Smooth muscle cell of bladder (primary cell): ENCODE measurements around the gene SEC31A. TPM values are rescaled to one million over a fixed set of nuclear protein-coding genes. Genes with fewer than 3 reads are reported as not detected.

Source experiments
- total RNA-seq: library from RNA; depleted of rRNA; stranded (reverse); fragments of >200 nt; gene quantifications from 2 replicates; pipeline ENCODE4 v1.2.3, GENCODE V29; 2014

SEC31A gene
- 314 and 324 TPM in 2 replicates for total RNA-seq

GRCh38 chr4:82890901-82891706, at the start of gene SEC31A:
Gene SEC31A (minus strand): TSS chr4:82891153. CDS start chr4:82881936, 9,217 bp downstream.

GRCh38 chr4:82900411-82901182, 9.6 kb upstream of the SEC31A start, which contains the start of gene THAP9:
Gene THAP9 (plus strand): TSS chr4:82900735. CDS start chr4:82900803, 68 bp downstream.

GRCh38 chr4:82798168-82799005, 92.6 kb downstream of the SEC31A start, which contains the start of gene SCD5:
Gene SCD5 (minus strand): TSS chr4:82798796. CDS start chr4:82798537, 259 bp downstream.

Other genes starting within 250 kb of the SEC31A start
- 9.5 and 12.9 TPM in 2 replicates for gene SCD5, start 92.4 kb downstream of the SEC31A start, total RNA-seq
- gene THAP9, start 9.6 kb upstream of the SEC31A start, total RNA-seq, result 4.7 TPM in 2 replicates
- 8.9 and 12.8 TPM in 2 replicates for gene LIN54, start 119.7 kb upstream of the SEC31A start, total RNA-seq
- gene COPS4, start 144.0 kb upstream of the SEC31A start, total RNA-seq, result 75.0 and 88.5 TPM in 2 replicates
- under 0.01 and 0.28 TPM in 2 replicates for gene PLAC8, start 223.6 kb upstream of the SEC31A start, total RNA-seq